HFF-Myc (cell line): Measurements from ENCODE around the gene DPEP3.
"Not testable (repeated sequence)": the region's sequence is repeated elsewhere in the genome, so short reads cannot be mapped to it uniquely, and the experiment has no call there.

Experiments used
- DNase-seq: peaks from one replicate; pipeline ENCODE4 v3.0.0-alpha.2; 2011; ENCODE audit warnings: low read depth; ENCODE audit errors: extremely low read depth
- H3K4me3 ChIP-seq: replicated peaks from 2 replicates; pipeline ENCODE4 v1.5.1; 2011; ENCODE audit warnings: low read depth, mild to moderate bottlenecking, control low read depth, low read length
- TF ChIP-seq, protein P1 (sequence below): IDR thresholded peaks from 2 replicates; pipeline ENCODE4 v1.5.1; 2012; ENCODE audit warnings: mild to moderate bottlenecking, low read depth, low read length, control low read depth; ENCODE audit errors: missing control alignments

Gene DPEP3

DNA sequence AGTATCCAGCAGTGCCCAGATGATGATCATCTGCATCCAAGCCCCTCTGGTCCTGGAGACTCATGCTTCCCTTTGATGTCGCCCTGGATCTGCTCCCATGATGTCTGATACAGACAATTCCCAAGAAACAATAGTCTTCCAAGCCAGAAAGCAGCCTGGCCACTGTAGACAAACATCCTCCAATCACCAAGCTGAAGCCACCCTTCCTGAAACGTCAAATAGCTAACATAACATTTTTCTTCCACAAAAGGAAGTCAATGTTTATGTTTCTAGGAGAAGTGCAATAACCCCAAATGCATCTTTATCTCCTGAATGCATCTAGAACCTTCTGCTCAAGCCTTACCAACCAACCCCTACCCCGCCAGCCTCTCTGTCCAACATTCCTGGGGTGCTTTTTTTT, 20.2 kb upstream of the DPEP3 start:
- TF ChIP-seq, protein P1, sequence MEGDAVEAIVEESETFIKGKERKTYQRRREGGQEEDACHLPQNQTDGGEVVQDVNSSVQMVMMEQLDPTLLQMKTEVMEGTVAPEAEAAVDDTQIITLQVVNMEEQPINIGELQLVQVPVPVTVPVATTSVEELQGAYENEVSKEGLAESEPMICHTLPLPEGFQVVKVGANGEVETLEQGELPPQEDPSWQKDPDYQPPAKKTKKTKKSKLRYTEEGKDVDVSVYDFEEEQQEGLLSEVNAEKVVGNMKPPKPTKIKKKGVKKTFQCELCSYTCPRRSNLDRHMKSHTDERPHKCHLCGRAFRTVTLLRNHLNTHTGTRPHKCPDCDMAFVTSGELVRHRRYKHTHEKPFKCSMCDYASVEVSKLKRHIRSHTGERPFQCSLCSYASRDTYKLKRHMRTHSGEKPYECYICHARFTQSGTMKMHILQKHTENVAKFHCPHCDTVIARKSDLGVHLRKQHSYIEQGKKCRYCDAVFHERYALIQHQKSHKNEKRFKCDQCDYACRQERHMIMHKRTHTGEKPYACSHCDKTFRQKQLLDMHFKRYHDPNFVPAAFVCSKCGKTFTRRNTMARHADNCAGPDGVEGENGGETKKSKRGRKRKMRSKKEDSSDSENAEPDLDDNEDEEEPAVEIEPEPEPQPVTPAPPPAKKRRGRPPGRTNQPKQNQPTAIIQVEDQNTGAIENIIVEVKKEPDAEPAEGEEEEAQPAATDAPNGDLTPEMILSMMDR, result no peak
- DNase-seq, result no peak
- no peak overlapping the region for H3K4me3 ChIP-seq

DNA sequence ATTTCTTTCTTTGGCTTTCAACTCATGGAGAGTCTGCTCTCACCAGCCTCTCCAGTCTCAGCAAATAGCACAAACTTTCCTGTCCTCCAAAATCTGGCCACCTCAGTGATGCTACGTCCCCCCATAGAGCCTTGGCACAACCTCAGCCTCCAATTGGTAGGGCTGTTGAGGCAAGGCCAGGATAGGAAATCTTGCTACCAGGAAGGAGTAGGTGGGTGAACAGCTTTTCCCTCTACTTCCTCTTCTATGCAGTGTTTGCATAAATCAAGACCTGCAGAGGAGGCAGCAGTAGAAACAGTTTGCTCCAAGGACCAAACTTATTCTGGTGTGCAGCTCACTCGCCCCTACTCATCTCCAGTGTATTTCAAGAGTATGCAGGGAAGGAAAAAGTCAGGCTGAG, 19.7 kb upstream of the DPEP3 start:
- H3K4me3 ChIP-seq, result no peak overlapping the region
- no peak for DNase-seq
- TF ChIP-seq, protein P1, result no peak

DNA sequence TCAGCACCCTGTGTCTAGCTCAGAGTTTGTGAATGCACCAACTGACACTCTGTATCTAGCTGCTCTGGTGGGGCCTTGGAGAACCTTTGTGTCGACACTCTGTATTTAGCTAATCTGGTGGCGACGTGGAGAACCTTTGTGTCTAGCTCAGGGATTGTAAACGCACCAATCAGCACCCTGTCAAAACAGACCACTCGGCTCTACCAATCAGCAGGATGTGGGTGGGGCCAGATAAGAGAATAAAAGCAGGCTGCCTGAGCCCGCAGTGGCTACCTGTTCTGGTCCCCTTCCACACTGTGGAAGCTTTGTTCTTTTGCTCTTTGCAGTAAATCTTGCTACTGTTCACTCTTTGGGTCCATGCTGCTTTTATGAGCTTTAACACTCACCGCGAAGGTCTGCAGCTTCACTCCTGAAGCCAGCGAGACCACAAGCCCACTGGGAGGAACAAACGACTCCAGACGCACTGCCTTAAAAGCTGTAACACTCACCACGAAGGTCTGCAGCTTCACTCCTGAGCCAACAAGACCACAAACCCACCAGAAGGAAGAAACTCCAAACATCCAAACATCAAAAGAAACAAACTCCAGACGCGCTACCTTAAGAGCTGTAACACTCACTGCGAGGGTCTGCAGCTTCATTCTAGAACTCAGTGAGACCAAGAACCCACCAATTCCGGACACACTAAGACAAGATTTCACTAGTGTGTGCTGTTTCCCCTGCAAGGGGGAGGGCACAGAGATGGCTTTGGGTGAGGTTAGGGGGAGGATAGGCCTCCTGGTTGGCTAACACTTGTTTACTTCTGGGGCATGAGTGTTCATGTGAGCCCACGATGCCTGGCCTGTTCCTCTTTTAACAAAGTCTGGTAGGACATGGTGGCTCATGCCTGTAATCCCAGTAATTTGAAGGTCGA, 18.7 kb upstream of the DPEP3 start, which contains the start of gene DPEP2:
TSS of gene DPEP2 (minus strand) at position 706 of the 910 bp plus-strand sequence. CDS start 6,272 bp downstream, outside the sequence.
- not testable (repeated sequence) for H3K4me3 ChIP-seq, DNase-seq

DNA sequence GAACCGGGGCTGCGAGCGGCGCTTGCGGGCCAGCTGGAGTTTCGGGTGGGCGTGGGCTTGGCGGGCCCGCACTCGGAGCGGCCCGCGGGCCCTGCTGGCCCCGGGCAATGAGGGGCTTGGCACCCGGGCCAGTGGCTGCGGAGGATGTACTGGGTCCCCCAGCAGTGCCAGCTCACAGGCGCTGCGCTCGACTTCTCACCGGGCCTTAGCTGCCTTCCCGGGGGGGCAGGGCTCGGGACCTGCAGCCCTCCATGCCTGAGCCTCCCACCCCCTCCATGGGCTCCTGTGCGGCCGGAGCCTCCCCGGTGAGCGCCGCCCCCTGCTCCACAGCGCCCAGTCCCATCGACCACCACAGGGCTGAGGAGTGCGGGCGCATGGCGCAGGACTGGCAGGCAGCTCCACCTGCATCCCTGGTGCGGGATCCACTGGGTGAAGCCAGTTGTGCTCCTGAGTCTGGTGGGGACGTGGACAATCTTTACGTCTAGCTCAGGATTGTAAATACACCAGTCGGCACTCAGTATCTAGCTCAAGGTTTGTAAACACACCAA, 18.0 kb upstream of the DPEP3 start:
- DNase-seq, H3K4me3 ChIP-seq: not testable (repeated sequence)

DNA sequence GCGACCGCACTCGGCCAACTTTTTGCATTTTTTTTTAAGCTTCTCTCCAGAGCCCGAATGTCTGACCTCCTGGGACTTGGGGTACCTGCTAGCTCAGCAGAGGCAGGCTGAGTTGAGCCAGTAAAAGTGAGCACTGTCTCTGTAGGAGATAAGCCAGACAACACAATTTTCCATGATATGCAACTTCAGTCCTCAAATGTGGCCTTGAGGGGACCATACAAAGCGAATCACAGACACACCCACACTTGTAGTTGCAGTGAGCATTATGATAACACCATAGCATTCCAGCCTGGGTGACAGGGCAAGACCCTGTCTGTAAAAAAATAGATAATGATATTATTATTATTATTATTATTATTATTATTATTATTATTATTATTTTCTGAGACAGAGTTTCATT, 16.4 kb upstream of the DPEP3 start:
- no peak overlapping the region for H3K4me3 ChIP-seq
- TF ChIP-seq, protein P1, result no peak
- DNase-seq, result no peak

DNA sequence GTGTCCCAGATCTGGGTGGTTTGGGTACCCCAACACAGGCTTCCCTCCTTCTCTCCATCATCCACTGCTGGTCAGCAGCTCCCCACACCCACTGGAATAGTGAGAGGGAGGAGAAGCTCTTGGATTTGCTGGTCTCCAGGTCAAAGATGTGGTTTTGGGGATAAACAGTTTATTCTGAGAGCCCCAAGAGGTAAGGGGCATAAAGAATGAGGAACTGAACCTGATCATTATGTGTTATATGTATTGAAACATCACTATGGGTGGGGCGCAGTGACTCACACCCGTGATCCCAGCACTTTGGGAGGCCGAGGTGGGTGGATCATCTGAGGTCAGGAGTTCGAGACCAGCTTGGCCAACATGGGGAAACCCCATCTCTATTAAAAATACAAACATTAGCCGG, 15.1 kb upstream of the DPEP3 start:
- H3K4me3 ChIP-seq, result no peak overlapping the region
- no peak for DNase-seq
- TF ChIP-seq, protein P1, result no peak

DNA sequence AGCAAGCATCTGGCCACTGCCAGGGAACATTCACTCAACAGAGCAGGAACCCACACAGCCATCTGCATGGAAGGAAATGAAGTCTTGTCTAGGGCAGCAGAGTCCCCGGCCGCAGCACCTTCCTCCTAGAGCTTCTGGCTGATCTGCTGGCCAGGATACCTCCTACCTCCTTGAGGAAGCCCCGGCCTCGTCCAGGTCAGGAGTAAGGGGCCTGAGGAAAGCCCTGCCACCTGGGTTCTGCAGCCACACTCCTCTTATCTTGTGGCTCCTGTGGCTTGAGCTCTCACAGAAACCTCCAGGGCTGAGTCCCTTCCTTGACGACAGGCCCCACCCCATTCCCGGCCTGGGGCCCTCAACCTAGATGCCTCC, 13.7 kb upstream of the DPEP3 start:
- not testable (repeated sequence) for H3K4me3 ChIP-seq, DNase-seq

DNA sequence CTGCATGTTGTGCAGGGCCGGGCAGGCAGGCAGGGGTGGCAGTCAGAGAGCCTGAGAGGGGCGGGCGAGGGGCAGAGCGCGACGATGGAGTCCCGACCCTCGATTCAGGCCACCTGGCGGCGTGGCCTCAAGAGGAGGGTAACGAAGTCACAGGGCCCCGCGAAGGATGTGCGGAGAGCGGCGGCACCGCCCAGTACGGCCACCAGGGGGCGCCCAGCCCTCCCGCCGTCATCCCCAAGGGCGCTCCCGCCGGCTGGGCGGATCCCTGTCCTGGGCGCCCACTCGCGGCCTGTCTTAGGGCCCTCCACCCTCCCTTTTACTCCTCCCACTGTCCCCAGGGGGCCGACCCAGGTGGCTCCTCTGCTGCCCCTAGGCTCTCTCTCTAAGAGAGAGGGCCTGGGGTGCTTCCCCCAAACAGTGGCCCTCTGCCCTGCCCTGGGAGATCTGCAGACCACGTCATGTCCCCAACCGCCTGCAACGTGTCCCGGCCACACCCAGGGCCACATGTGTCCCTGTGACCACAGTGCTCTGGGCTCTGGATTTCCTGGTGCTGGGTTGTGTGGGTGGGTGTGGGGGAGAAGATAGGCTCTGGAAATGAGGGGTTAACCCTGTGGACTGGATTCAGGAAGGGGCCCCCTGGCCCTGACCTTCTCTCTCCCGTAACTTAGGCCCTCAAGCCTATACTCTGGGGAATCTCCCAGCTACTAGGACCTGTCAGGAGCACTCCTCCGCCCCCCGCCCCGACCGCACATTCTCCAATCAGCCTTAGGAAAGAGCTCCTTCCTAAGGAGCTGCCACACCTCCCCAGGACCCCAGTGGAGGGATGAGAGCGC, 13.1 kb upstream of the DPEP3 start:
- DNase-seq, result no peak
- TF ChIP-seq, protein P1, result peak; percentile 91
- no peak overlapping the region for H3K4me3 ChIP-seq
